Nephron progenitor cell (in vitro differentiated cells): ENCODE measurements around the gene BRCA2.

Experiments used
- DNase-seq: peaks from one replicate; pipeline ENCODE4 v3.0.0; 2021
- H3K27ac Mint-ChIP-seq: 2 replicates; pipeline ENCODE4 v1.8.0; 2021; ENCODE audit warnings: mild to moderate bottlenecking, moderate library complexity, mixed read lengths
- H3K27me3 Mint-ChIP-seq: 2 replicates; pipeline ENCODE4 v1.8.0; 2021; ENCODE audit warnings: mild to moderate bottlenecking, low read depth, mixed read lengths; ENCODE audit not compliant: poor library complexity
- H3K36me3 Mint-ChIP-seq: 2 replicates; pipeline ENCODE4 v1.8.0; 2021; ENCODE audit warnings: low read depth, mixed read lengths
- H3K4me1 Mint-ChIP-seq: 2 replicates; pipeline ENCODE4 v1.8.0; 2021; ENCODE audit warnings: mixed read lengths
- H3K4me3 Mint-ChIP-seq: 2 replicates; pipeline ENCODE4 v1.8.0; 2021; ENCODE audit warnings: mild to moderate bottlenecking, moderate library complexity, mixed read lengths
- H3K9me3 Mint-ChIP-seq: 2 replicates; pipeline ENCODE4 v1.8.0; 2021; ENCODE audit warnings: mild to moderate bottlenecking, moderate library complexity, mixed read lengths
- TF ChIP-seq, protein P1 (sequence below): fragments of 200-600 bp; sonication (generic); IDR thresholded peaks from 2 replicates; pipeline ENCODE4 v1.5.0; 2021; ENCODE audit warnings: antibody characterized with exemption

The BRCA2 gene

GRCh38 chr13:32300920-32301319 lies 14.4 kb upstream of the BRCA2 start:
- Mint-ChIP-seq H3K27me3 (no peaks in the 10 kb centered on the region), H3K4me1 (no peaks in the 10 kb centered on the region), H3K9me3 (no peaks in the 10 kb centered on the region), H3K36me3 (no peaks in the 10 kb centered on the region), H3K4me3 (no peak overlapping the region), H3K27ac (no peak overlapping the region)
- TF ChIP-seq, protein P1, sequence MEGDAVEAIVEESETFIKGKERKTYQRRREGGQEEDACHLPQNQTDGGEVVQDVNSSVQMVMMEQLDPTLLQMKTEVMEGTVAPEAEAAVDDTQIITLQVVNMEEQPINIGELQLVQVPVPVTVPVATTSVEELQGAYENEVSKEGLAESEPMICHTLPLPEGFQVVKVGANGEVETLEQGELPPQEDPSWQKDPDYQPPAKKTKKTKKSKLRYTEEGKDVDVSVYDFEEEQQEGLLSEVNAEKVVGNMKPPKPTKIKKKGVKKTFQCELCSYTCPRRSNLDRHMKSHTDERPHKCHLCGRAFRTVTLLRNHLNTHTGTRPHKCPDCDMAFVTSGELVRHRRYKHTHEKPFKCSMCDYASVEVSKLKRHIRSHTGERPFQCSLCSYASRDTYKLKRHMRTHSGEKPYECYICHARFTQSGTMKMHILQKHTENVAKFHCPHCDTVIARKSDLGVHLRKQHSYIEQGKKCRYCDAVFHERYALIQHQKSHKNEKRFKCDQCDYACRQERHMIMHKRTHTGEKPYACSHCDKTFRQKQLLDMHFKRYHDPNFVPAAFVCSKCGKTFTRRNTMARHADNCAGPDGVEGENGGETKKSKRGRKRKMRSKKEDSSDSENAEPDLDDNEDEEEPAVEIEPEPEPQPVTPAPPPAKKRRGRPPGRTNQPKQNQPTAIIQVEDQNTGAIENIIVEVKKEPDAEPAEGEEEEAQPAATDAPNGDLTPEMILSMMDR = no peak
- no peak for DNase-seq

DNA sequence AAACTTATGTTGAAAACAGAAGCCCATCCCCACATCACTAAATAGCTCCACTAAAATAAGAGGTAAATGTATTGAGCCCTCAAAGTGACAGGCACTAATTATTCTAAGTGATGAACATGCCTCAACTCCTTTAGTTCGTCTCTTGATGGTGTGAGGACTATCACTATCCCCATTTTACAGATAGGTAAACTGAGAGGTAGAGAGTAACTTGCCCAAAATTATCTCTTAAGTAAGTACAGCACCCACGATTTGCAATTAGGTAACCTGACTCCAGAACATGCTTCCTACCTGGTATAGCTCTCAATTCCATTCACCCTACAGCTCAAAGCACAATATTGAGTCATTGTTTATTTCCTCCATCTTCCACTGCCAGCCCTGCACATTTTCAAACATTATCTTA lies 12.8 kb upstream of the BRCA2 start:
- H3K27ac Mint-ChIP-seq = no peak overlapping the region
- H3K4me1 Mint-ChIP-seq = no peaks in the 10 kb centered on the region
- no peaks in the 10 kb centered on the region for H3K36me3 Mint-ChIP-seq
- no peak overlapping the region for H3K4me3 Mint-ChIP-seq
- H3K9me3 Mint-ChIP-seq = no peaks in the 10 kb centered on the region
- H3K27me3 Mint-ChIP-seq = no peaks in the 10 kb centered on the region
- TF ChIP-seq, protein P1 = no peak
- DNase-seq = no peak

DNA sequence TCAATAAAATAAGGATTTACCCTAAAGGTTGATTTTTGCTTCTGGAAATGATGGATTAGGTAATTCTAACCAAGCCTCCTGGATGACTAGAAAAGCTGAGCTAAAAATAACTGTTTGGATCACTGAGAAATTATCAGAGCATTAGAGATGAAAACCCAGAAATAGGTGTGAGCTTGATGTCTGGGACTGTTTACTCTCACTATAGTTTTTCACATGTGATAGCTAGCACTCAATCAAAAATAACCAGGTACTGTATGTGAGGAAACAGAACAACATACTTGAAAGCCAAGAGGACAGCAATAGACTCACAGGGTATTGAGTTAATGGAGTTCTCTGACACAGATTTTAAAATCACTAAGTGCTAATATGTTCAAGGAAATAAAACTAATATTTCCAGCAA lies 9.7 kb upstream of the BRCA2 start:
- no peaks in the 10 kb centered on the region for H3K9me3 Mint-ChIP-seq
- no peaks in the 10 kb centered on the region for H3K27me3 Mint-ChIP-seq
- no peaks in the 10 kb centered on the region for H3K4me1 Mint-ChIP-seq
- H3K36me3 Mint-ChIP-seq = no peaks in the 10 kb centered on the region
- H3K27ac Mint-ChIP-seq = no peak overlapping the region
- no peak for DNase-seq
- TF ChIP-seq, protein P1 = no peak
- H3K4me3 Mint-ChIP-seq = no peak overlapping the region

DNA sequence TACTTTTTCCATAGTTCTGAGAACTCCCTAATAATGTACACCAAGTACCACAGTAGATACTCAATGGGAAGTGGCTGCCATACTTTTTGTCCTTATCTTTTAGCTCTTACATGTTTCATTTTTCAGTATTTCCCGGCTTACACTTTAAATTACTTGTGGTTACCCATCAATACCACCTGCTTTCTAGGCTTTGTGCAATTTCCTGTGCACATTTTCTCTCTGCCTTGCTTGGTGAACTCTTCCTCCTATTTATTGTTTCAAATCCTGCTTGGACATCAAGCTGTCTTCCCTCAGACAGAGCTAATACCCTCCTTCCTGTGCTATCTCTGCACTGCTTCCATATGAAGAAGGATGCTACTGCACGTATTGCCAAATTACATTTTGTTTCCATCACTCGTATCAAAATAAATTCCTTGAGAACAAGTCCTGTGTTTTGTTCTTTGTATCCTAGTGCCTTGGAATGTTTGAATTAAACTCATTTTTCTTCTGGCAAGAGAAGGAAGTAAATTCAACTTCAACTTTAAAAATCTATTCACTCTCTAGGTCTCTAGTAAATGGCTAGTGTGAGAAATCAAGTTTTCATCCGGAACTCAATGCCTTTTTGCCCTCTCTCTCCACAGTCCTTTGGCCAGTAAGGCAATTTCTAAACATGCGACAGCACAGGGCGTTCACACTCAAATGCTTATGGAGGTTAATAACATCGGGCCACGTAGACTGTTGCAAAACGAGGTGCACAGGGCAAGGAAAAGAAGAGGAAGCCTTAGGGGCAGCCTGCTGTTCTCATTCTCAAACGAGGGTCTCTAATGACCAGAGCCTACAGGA lies 5.8 kb upstream of the BRCA2 start:
- H3K27me3 Mint-ChIP-seq = peaks cover 2% of the 10 kb centered on the region
- no peaks in the 10 kb centered on the region for H3K9me3 Mint-ChIP-seq
- TF ChIP-seq, protein P1 = no peak
- no peak overlapping the region for H3K27ac Mint-ChIP-seq
- H3K4me3 Mint-ChIP-seq = no peak overlapping the region
- no peak for DNase-seq
- no peaks in the 10 kb centered on the region for H3K4me1 Mint-ChIP-seq
- no peaks in the 10 kb centered on the region for H3K36me3 Mint-ChIP-seq

GRCh38 chr13:32310134-32310706 lies 5.1 kb upstream of the BRCA2 start:
- peak; percentile 20 for DNase-seq
- H3K9me3 Mint-ChIP-seq = no peaks in the 10 kb centered on the region
- H3K36me3 Mint-ChIP-seq = no peaks in the 10 kb centered on the region

More at GRCh38 chr13:32310134-32310706, 5.1 kb upstream of the BRCA2 start:
- H3K27me3 Mint-ChIP-seq = peaks cover 4% of the 10 kb centered on the region
- no peak overlapping the region for H3K4me3 Mint-ChIP-seq
- H3K4me1 Mint-ChIP-seq = no peaks in the 10 kb centered on the region
- no peak overlapping the region for H3K27ac Mint-ChIP-seq
- TF ChIP-seq, protein P1 = peak; percentile 68
